GM18498 (cell line): Measurements from ENCODE around the gene TMC1.
"Not testable (repeated sequence)": the region's sequence is repeated elsewhere in the genome, so short reads cannot be mapped to it uniquely, and the experiment has no call there.

Source experiments
- ATAC-seq: cut with Tn5 transposase; IDR thresholded peaks from one replicate; pipeline ENCODE4 v1.9.1; 2021; ENCODE audit warnings: mild to moderate bottlenecking, moderate library complexity; ENCODE audit not compliant: unreplicated experiment

TMC1 gene

GRCh38 chr9:72524820-72525540 lies 3.6 kb downstream of the TMC1 start:
- ATAC-seq, result no peak

- peak; percentile 81 for ATAC-seq
These were observed 5.7 kb downstream of the TMC1 start for GRCh38 chr9:72526901-72527800.

DNA sequence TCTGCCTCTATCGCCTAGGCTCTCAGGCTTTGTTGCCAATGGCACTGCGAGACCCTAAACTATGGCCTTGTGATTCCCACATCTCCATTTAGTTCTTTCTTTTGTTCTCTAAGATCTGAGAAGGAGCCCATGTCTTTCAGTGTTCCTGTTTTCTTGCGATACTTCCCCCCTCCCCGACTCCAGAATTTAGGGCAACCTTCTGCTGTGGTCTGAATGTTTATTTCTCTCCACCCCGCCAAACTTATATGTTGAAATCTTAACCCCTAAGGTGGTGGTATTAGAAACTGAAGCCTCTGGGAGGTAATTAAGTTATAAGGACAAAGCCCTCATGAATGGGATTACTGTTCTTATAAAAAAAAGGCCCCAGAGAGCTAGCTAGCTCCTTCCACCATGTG lies 6.4 kb downstream of the TMC1 start:
- no peak for ATAC-seq

DNA sequence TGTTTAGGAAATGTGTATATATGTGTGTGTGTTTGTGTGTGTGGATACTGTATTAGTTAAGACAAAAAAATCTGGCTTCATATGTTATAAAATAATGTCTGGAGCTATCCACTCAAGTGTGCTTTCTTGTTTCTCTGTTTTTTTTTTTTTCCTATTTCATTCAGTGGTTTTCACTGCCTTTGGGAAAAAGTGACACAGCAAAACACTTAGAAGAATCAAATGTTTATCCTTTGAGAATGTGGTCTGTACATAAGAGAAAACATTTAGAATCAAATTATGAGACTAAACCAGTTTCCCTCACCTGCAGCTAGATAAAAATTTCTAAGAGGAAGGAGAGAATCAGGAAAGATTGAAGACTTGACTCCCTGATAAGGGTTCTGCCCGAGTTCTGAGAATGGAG lies 8.1 kb downstream of the TMC1 start:
- ATAC-seq, result no peak

DNA sequence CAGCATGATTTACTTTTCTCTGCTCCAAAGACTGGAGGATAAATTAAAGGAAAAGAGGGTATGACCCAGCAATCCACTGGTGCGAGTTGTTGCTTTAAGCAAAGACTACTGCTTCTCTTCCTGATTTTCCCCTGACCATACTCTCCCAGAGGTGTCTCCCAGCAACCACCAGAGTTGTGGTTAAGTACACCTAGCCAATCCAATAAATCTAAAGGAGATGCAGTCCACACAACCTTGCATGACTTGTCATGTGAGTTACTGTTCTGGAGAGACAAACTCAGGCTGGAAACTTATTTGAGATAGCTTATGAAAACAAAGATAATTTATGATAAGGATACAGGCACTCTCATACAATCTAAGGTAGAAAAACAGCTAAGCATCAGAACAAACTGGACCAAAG lies 11.9 kb downstream of the TMC1 start:
- ATAC-seq, result no peak

GRCh38 chr9:72534931-72535330 lies 13.5 kb downstream of the TMC1 start:
- no peak for ATAC-seq

DNA sequence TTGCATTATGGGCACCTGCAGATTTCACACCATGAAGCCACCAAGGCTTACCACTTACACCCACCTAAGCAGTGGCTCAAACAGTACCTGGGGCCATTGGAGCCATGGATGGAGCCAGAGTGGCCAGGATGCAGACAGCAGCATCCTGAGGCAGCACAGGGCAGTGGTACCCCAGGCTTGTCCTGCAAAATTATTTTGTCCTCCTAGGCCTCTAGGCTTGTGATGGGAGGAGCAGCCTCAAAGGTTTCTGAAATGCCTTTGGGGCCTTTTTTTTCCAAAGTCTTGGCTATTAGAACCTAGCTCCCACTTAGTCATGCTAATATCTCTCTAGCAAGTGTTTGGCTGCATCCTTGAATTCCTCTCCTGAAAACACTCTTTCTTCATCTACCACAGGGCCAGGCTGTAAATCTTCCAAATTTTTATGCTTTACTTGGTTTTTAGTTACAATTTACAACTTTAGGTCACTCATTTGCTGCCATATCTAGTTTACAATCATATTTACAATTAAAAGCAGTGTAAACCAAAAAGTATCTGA lies 15.7 kb downstream of the TMC1 start:
- no peak for ATAC-seq

DNA sequence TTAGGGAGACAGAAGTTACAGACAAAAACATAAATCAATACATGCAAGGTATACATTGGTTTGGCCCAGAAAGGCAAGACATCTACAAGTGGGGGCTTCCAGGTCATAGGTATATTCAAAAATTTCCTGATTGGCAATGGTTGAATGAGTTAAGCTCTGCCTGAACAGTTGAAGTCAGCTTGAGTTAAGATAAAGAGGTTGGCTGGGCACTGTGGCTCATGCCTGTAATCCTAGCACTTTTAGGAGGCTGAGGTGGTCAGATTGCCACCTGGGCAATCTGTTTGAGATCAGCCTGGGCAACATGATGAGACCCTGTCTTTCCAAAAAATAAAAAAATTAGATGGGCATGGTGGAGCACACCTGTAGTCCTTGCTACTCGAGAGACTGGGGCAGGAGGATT lies 16.3 kb downstream of the TMC1 start:
- ATAC-seq, result no peak

- ATAC-seq, result no peak
These were observed 17.7 kb downstream of the TMC1 start for GRCh38 chr9:72538921-72539702.

DNA sequence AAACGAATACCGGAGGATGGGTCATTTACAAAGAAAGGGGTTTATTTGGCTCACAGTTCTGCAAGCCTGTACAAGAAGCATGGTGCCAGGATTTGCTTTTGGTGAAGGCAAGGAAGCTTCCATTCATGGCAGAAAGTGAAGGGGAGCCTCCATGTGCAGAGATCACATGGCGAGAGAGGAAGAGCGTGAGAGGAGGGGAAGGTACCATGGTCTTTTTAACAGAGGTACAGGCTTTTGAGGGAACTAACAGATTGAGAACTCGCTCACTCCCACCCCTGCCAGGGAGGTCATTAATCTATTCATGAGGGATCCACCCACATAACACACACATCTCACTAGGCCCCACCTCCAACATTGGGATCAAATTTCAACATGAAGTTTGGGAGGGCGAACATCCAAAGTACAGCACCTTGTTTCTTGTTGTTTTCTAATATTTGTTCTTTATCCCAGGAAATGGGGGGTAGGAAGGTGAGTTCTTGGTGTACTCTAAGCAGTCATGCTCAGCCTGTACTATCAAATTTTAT lies 18.5 kb downstream of the TMC1 start:
- ATAC-seq, result no peak

GRCh38 chr9:72540348-72540873 lies 19.0 kb downstream of the TMC1 start:
- ATAC-seq, result no peak

DNA sequence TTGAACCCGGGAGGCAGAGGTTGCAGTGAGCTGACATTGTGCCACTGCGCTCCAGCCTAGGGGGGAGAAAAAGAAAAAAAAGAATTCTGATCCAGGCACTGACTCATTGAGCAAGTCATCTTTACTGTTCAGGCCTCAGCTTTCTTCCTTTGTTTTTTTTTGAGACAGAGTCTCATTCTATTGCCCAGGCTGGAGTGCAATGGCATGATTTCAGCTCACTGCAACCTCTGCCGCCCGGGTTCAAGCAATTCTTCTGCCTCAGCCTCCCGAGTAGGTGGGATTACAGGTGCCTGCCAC lies 21.1 kb downstream of the TMC1 start:
- not testable (repeated sequence) for ATAC-seq

- ATAC-seq, result no peak
These were observed 21.5 kb downstream of the TMC1 start for GRCh38 chr9:72542917-72543316.

DNA sequence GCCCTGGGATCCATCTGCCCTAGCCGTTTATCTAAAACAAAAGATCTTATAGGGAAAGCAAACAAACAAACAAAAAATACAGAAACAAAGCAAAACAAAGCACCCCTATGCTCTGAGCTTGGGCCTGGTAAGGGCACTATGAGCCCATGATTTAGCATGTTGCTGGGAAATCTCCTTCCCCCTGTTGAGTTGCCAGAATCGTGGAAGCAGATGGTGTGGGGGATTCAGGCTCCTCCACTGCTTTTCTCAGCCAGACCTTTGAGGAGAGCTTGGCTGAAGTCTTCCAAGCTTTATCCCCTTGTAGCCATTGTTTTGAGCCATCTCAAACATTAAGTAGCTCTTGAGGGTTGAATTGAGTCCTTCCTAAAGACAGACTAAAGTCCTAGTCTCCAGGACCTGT lies 29.9 kb downstream of the TMC1 start:
- ATAC-seq, result no peak

- no peak for ATAC-seq
These were observed 30.9 kb downstream of the TMC1 start for GRCh38 chr9:72552356-72552755.

DNA sequence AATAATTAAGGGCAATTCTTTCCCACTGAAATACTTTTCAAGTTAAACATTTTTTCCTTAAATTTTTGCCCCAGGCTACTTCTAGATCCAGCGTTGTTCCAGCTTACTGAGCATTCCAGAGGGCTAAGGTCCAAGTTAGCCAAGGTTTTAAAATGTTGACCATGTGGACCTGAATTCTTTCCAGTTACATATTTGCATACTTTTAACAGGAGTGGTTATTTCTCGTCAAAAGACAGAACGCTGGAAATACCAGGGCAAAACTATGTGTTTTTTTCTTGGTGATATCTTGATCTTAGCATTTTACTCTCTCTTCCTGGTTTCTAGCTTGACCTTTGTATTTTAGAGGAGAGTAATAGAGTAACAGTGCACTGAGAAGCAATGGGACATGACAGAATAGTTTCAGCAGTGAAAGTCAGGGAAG lies 32.8 kb downstream of the TMC1 start:
- ATAC-seq, result no peak

DNA sequence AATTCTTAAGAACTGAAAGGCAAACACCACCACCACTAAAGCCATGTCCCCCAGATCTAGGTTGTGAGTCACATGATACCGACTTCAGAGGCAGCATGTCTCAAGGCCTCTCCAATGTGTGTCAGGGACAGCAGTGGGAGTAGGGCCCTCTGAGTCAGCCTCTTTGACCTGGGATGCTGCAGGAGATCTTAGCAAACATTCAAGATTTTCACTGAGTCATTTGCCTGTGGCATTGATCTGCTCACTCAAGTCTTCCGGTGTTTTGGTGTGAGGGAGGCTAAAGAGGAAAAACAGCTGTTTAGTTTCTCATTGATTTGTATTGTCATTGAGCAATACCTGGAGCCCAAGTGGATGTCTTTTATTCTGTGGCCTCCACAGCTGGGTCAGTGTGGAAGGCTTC lies 36.1 kb downstream of the TMC1 start:
- no peak for ATAC-seq

DNA sequence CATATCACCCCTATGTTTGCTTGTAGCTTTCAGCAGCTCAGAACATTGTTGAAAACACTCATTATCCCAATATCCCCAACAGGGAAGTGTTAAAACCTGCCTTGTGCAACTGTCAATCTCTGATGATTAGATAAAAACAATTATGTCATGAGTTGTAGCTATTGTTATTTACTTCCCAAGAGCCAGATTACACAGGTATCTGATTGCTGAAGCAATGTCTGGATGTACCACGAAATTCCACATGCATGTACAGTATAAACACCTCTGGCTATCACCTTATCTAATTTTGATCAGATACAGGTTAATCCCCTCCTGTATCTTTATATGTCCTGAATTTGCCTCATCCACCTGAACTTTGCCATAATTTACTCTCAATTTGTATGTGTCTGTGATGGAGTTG lies 38.7 kb downstream of the TMC1 start:
- ATAC-seq, result no peak

GRCh38 chr9:72563806-72564205 lies 42.4 kb downstream of the TMC1 start:
- no peak for ATAC-seq

DNA sequence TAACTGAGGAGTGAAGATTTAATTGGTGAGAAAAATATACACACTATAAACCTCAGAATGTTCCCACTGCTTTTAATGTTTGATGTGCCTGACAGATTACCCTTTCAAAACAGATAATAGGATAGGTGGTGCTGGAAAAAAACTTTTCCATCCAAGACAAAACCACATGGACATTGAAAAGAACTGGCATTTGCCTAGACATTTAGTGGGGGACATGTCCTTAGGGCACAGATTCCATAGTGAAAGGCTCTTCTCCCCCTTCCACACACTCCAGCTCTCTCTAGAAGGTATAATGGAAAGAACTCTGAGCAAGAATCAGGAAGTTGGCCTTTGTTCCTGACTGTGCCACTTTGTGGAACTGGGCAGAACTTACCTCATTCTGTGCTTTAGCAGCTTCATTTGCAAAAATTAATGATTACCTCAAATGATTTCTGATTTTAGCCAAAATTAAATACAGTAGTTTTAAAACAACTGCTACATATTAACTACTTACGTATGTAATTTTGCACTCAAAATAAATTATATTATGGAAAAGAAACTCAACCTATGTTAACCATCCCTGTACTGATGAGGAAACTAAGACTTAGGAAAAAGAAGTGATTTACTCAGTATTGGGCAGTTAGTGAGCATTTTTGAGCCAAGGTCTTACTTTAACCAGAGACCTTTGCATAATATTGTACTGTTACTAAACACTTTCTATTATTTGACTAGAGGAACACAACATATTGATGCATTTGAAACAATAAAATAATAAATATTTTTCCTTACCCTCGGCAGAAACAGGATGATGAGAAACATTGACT lies 43.3 kb downstream of the TMC1 start:
- ATAC-seq, result no peak
